ENCODE measurements around the gene PRH2.

Gene PRH2

GRCh38 chr12:10940389-10940788, 11.4 kb downstream of the PRH2 start:
- Mint-ChIP-seq H3K4me1 (peaks cover 9% of the 10 kb centered on the region), H3K27ac (no peak overlapping the region), H3K36me3 (peaks cover 2% of the 10 kb centered on the region), H3K27me3 (no peaks in the 10 kb centered on the region), H3K9me3 (peaks cover 5% of the 10 kb centered on the region), H3K4me3 (no peak overlapping the region)
- DNase-seq = no peak
- CTCF ChIA-PET = interaction anchor here (1.0 kb wide), 1 partner anchor 7 kb away, joined by 4 read pairs; no protein-coding TSS in a partner anchor

- CTCF ChIA-PET = interaction anchor here (1.0 kb wide), 1 partner anchor 8 kb away, joined by 4 read pairs; no protein-coding TSS in a partner anchor
- Mint-ChIP-seq H3K4me1 (peaks cover 9% of the 10 kb centered on the region), H3K27ac (no peak overlapping the region), H3K36me3 (peaks cover 2% of the 10 kb centered on the region), H3K27me3 (no peaks in the 10 kb centered on the region), H3K9me3 (peaks cover 10% of the 10 kb centered on the region), H3K4me3 (no peak overlapping the region)
- DNase-seq = no peak
Observed at GRCh38 chr12:10941369-10941768, 12.3 kb downstream of the PRH2 start.

- Mint-ChIP-seq H3K27me3 (no peaks in the 10 kb centered on the region), H3K36me3 (peaks cover 2% of the 10 kb centered on the region), H3K27ac (no peak overlapping the region), H3K4me1 (peaks cover 9% of the 10 kb centered on the region), H3K9me3 (peaks cover 17% of the 10 kb centered on the region), H3K4me3 (no peak overlapping the region)
- peak; percentile 20 for DNase-seq
- CTCF ChIA-PET = no interaction called here
Observed at GRCh38 chr12:10941916-10942607, 13.0 kb downstream of the PRH2 start.

- H3K27me3 Mint-ChIP-seq = no peaks in the 10 kb centered on the region
- peaks cover 9% of the 10 kb centered on the region for H3K4me1 Mint-ChIP-seq
- no peak for DNase-seq
- peaks cover 2% of the 10 kb centered on the region for H3K36me3 Mint-ChIP-seq
- H3K27ac Mint-ChIP-seq = no peak overlapping the region
- H3K9me3 Mint-ChIP-seq = peaks cover 25% of the 10 kb centered on the region
- CTCF ChIA-PET = no interaction called here
- no peak overlapping the region for H3K4me3 Mint-ChIP-seq
Observed at GRCh38 chr12:10943167-10943566, 14.1 kb downstream of the PRH2 start.

- Mint-ChIP-seq H3K4me1 (peaks cover 8% of the 10 kb centered on the region), H3K4me3 (no peak overlapping the region), H3K27ac (no peak overlapping the region), H3K27me3 (no peaks in the 10 kb centered on the region), H3K36me3 (peaks cover 8% of the 10 kb centered on the region), H3K9me3 (peaks cover 16% of the 10 kb centered on the region)
- CTCF ChIA-PET = no interaction called here
- no peak for DNase-seq
Observed at GRCh38 chr12:10952645-10953044, 23.6 kb downstream of the PRH2 start.

- no peaks in the 10 kb centered on the region for H3K27me3 Mint-ChIP-seq
- no peak overlapping the region for H3K27ac Mint-ChIP-seq
- H3K36me3 Mint-ChIP-seq = peaks cover 6% of the 10 kb centered on the region
- CTCF ChIA-PET = no interaction called here
- H3K4me1 Mint-ChIP-seq = peaks cover 22% of the 10 kb centered on the region
- no peak overlapping the region for H3K4me3 Mint-ChIP-seq
- H3K9me3 Mint-ChIP-seq = peaks cover 7% of the 10 kb centered on the region
- no peak for DNase-seq
Observed at GRCh38 chr12:10956085-10956484, 27.0 kb downstream of the PRH2 start.

GRCh38 chr12:10957741-10958140, 28.7 kb downstream of the PRH2 start:
- CTCF ChIA-PET = no interaction called here
- peaks cover 25% of the 10 kb centered on the region for H3K4me1 Mint-ChIP-seq
- peaks cover 7% of the 10 kb centered on the region for H3K9me3 Mint-ChIP-seq
- peaks cover 8% of the 10 kb centered on the region for H3K36me3 Mint-ChIP-seq
- H3K4me3 Mint-ChIP-seq = no peak overlapping the region
- no peak overlapping the region for H3K27ac Mint-ChIP-seq
- DNase-seq = no peak
- H3K27me3 Mint-ChIP-seq = no peaks in the 10 kb centered on the region

- H3K36me3 Mint-ChIP-seq = peaks cover 8% of the 10 kb centered on the region
- peaks cover 22% of the 10 kb centered on the region for H3K4me1 Mint-ChIP-seq
- peaks cover 5% of the 10 kb centered on the region for H3K9me3 Mint-ChIP-seq
- no peak overlapping the region for H3K4me3 Mint-ChIP-seq
- DNase-seq = no peak
- no peaks in the 10 kb centered on the region for H3K27me3 Mint-ChIP-seq
- H3K27ac Mint-ChIP-seq = no peak overlapping the region
- CTCF ChIA-PET = interaction anchor here (0.6 kb wide), 1 partner anchor 240 kb away, joined by 3 read pairs; no protein-coding TSS in a partner anchor
Observed at GRCh38 chr12:10959804-10960203, 30.8 kb downstream of the PRH2 start.

GRCh38 chr12:10960211-10960610, 31.2 kb downstream of the PRH2 start:
- Mint-ChIP-seq H3K36me3 (peaks cover 7% of the 10 kb centered on the region), H3K9me3 (peaks cover 2% of the 10 kb centered on the region), H3K27me3 (no peaks in the 10 kb centered on the region), H3K27ac (no peak overlapping the region), H3K4me3 (no peak overlapping the region), H3K4me1 (peaks cover 22% of the 10 kb centered on the region)
- no peak for DNase-seq
- CTCF ChIA-PET = interaction anchor here (0.6 kb wide), 1 partner anchor 239 kb away, joined by 3 read pairs; no protein-coding TSS in a partner anchor

- CTCF ChIA-PET = no interaction called here
- Mint-ChIP-seq H3K27me3 (no peaks in the 10 kb centered on the region), H3K9me3 (no peaks in the 10 kb centered on the region), H3K36me3 (peaks cover 1% of the 10 kb centered on the region), H3K4me1 (peaks cover 8% of the 10 kb centered on the region), H3K27ac (no peak overlapping the region), H3K4me3 (no peak overlapping the region)
- no peak for DNase-seq
Observed at GRCh38 chr12:10965476-10965875, 36.4 kb downstream of the PRH2 start.

GRCh38 chr12:10966314-10966713, 37.3 kb downstream of the PRH2 start:
- Mint-ChIP-seq H3K27ac (no peak overlapping the region), H3K4me1 (peaks cover under 1% of the 10 kb centered on the region), H3K27me3 (no peaks in the 10 kb centered on the region), H3K36me3 (peaks cover 1% of the 10 kb centered on the region), H3K4me3 (no peak overlapping the region), H3K9me3 (no peaks in the 10 kb centered on the region)
- DNase-seq = no peak
- CTCF ChIA-PET = no interaction called here

- CTCF ChIA-PET = no interaction called here
- DNase-seq = no peak
- no peaks in the 10 kb centered on the region for H3K27me3 Mint-ChIP-seq
- no peak overlapping the region for H3K4me3 Mint-ChIP-seq
- H3K36me3 Mint-ChIP-seq = no peaks in the 10 kb centered on the region
- no peaks in the 10 kb centered on the region for H3K9me3 Mint-ChIP-seq
- H3K27ac Mint-ChIP-seq = no peak overlapping the region
- H3K4me1 Mint-ChIP-seq = no peaks in the 10 kb centered on the region
Observed at GRCh38 chr12:10967409-10967808, 38.4 kb downstream of the PRH2 start.

- Mint-ChIP-seq H3K27me3 (no peaks in the 10 kb centered on the region), H3K4me3 (no peak overlapping the region)
- CTCF ChIA-PET = no interaction called here
Observed at GRCh38 chr12:10968765-10969456, 39.9 kb downstream of the PRH2 start.

GRCh38 chr12:10974965-10975364, 45.9 kb downstream of the PRH2 start:
- Mint-ChIP-seq H3K27ac (no peak overlapping the region), H3K4me1 (no peaks in the 10 kb centered on the region), H3K36me3 (no peaks in the 10 kb centered on the region), H3K4me3 (no peak overlapping the region), H3K9me3 (no peaks in the 10 kb centered on the region), H3K27me3 (peaks cover 21% of the 10 kb centered on the region)
- DNase-seq = no peak
- CTCF ChIA-PET = no interaction called here

More at GRCh38 chr12:10968765-10969456, 39.9 kb downstream of the PRH2 start:
- Mint-ChIP-seq H3K9me3 (no peaks in the 10 kb centered on the region), H3K36me3 (no peaks in the 10 kb centered on the region), H3K27ac (no peak overlapping the region), H3K4me1 (no peaks in the 10 kb centered on the region)
- no peak for DNase-seq

- Mint-ChIP-seq H3K27ac (no peak overlapping the region), H3K4me1 (peaks cover 24% of the 10 kb centered on the region), H3K9me3 (no peaks in the 10 kb centered on the region), H3K27me3 (peaks cover 31% of the 10 kb centered on the region), H3K4me3 (no peak overlapping the region), H3K36me3 (peaks cover 4% of the 10 kb centered on the region)
- CTCF ChIA-PET = no interaction called here
- peak; percentile 73 for DNase-seq
Observed at GRCh38 chr12:10982244-10982643, 53.2 kb downstream of the PRH2 start.
